ENCODE results near the gene MYO9A.
"Not testable (repeated sequence)": the region's sequence is repeated elsewhere in the genome, so short reads cannot be mapped to it uniquely, and the experiment has no call there.

MYO9A gene

DNA sequence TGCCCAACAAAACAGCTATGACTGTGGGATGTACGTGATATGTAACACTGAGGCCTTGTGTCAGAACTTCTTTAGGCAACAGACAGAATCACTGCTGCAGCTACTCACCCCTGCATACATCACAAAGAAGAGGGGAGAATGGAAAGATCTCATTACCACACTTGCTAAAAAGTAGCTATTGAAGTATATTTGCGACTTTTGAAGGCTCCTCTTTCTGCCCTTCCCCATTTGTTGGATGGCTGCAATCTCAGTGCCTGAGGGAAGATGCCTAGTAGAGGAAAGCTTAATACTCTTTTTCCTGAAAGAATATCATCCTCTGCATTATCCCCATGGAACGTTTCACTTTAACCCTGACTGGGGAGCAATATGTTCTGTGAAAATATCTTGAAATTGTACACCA is 22.1 kb upstream of the MYO9A start:
- DNase-seq (ENCODE audit: low read depth in 3 of 3), result no peak

DNA sequence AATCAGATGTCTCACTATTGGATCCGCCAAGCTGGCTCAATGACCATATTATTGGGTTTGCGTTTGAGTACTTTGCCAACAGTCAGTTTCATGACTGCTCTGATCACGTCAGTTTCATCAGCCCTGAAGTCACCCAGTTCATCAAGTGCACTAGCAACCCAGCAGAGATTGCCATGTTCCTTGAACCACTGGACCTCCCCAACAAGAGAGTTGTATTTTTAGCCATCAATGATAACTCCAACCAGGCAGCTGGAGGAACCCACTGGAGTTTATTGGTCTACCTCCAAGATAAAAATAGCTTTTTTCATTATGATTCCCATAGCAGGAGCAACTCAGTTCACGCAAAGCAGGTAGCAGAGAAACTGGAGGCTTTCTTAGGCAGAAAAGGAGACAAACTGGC is 21.7 kb upstream of the MYO9A start:
- DNase-seq (ENCODE audit: low read depth in 3 of 3), result no peak

DNA sequence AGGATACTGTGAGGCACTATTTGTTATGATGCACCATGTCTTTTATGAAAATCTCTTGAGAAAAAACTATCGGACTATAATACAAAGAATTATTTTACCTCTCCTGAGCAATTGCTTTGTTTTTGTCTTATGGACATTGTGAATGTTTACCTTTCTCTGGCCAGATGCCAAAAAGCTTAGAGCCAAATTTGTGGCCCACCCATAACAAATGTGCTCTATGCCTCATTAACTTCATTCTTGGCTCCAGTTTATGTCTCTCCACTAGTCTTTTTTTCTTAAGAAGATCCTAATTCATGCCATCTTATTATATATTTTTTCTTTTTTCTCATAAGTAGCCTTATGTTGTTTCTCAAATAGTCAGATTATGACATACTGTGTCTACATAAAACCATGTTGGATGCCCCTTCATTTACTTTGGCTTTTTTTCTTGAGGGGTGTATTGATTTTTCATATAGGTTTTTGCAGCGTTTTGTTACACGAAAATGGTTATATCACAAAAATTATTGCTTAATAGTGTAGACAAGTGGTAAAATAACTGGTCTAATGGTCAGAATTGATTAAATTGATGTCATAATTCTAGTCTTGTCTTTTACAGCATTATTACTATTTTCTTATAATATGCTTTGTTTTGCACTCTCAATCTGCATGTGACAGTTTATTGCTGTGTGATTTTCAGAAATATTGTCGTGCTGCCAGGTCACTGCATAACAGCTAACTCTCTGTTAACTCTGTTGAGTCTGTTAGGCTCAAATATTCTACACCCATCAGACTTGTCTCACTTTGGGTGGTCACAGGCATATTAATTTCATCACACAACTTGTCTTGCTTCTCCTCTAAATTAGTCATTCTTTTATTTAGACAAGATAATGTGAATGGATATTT is 18.5 kb upstream of the MYO9A start:
- no peak for DNase-seq (ENCODE audit: low read depth in 3 of 3)

DNA sequence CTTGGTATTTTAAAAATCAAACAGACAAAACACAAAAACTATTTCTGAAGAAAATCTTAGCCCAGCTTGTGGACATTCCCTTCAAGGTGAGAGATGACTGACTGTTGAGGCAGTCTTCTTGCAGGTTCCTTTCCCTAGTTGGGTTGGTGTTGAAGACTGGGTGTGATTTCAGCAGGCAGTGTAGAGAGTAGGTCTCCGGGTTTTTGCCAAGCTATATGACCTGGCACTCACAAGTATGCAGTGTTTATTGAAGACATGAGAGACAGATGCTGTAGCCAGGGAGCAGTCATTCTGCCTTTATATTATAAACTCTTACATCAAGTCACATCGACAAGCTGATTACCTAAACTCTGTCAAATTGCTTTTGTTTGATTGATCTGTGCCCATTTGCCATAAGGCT is 17.8 kb upstream of the MYO9A start:
- DNase-seq (ENCODE audit: low read depth in 3 of 3), result no peak

DNA sequence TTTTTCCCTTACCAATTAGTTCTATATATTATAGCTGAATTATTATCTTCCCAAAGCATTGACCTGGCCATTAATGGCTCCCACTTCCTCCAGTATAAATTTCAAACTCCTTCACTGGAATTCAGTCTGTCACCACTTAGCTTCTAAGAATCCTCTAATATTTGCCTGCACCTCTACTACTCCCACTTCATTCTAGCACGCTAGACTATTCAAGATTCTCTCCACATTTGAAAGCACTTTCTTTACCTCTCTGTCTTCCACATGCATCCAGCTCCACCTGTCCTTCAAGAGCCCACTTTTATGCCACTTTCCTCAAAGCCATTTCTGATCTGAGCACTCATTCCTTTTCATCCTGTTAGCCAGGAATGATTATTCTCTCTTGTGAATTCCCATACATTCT is 15.3 kb upstream of the MYO9A start:
- no peak for DNase-seq (ENCODE audit: low read depth in 3 of 3)

DNA sequence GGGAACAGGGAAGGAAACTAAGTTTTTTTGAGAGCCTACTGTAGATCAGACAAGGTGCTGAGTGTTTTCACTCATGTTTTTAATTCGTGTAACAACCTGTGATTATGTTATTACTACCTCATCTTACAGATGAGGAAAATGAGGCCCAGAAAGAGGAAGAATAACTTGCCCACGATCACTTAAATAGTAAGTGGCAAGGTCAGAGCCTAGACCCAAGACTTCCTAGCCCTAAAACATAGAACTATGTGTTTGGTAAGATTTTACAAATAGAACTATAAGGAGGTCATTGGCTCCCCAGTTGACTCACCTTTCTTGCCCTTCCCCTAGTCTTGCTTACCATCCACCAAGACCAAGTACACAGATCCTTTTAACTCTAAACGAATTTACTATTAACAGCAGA is 14.0 kb upstream of the MYO9A start:
- DNase-seq (ENCODE audit: low read depth in 3 of 3), result no peak

DNA sequence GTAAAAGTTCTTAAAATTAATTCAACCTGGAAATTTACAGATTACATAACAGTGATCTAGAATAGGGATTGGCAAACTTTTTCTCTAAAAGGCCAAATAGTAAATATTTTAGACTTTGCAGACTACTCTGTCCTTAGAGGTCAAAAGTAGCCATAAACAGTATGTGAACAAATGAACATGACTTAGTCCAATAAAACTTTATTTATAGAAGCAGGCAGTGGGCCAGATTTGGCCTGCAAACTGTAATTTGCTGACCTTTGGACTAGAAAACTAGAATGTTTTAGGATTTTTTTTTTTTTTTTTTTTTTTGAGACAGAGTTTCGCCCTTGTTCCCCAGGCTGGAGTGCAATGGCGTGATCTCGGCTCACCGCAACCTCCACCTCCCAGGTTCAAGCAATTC is 12.3 kb upstream of the MYO9A start:
- DNase-seq (ENCODE audit: low read depth in 3 of 3), result no peak

GRCh38 chr15:72128359-72128758 is 10.4 kb upstream of the MYO9A start:
- no peak for DNase-seq (ENCODE audit: low read depth in 3 of 3)

- no peak for DNase-seq (ENCODE audit: low read depth in 3 of 3)
Measured at GRCh38 chr15:72127724-72128322, 9.9 kb upstream of the MYO9A start.

DNA sequence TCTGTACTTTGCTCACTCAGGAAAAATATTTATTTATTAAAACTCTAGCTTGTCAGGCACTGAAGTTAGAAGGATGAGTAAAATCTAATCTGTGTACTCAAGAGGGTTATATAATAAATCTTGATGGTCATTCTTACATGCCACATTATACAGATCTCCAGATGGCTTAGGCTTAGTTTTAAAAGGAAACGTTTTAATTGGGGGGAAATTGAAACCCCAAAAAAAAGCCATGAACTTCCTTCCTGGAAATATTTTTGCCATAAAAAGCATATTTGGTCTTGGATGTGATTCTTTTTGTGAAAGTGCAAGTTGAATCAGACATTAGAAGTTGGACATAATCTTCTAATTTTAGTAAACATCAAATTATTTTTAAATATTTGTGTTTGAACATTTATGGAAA is 6.3 kb upstream of the MYO9A start:
- no peak for DNase-seq (ENCODE audit: low read depth in 3 of 3)

DNA sequence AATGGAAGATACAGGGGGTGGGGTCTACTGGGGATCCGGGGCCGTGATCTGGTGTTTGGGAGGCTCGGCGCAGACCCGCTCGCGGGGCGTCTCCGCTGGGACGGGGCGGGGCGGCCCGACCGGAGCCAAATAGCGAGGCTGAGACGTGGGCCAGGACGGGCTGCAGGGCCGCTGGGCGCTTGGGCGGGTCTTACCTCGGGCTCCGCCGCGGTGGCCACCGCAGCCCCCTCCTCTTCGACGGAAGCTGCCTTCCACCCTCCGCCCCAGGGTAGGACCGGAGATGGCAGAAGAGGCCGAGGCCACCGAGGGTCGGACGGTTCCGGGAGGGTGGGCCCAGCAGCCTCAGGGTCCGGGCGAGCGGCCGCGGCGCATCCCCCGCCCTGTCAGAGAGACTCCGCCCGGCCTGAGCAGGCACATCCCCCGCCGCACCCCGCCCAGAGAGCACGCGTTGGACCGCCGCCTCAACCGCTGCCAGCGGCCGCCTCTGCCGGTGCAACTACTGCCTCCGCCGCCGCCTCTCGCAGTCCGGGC is 399 bp downstream of the MYO9A start:
- DNase-seq (ENCODE audit: low read depth in 3 of 3), result peak; percentile 31 to 50 (median 34)

DNA sequence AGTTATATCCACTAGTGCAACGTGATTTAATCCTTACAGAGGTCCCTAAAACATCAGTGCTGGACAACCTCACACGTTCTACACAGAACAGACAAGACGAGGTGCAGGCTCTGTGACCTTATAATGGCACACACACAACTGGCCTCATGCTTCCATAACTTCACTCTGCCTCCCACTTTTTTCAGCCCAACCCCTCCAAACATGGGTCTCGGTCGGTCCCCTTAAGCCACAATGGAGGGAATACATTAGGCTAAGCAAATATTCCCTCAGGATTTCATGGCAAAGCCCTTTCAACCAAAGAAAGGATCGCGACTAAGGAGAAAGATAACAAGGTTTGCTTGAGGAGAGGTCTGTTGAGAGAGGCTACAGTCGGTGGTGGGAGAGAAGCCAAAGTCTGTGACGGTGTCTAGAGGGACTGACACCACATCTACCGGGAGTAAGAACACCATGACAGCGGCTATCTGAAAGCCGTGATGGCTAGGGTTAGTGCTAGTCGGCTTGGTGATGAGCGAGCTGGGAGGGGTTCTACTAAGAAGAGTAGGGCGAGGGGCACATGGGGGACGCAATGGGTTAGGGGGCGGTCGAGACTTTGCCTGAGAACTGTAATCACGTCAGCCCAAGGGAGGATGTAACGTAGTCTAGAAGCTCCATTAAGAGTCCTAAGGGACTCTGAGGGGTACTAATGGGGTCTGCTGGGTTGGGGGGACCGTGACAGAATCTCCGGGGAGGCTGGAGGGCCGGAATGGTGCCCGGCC is 1.0 kb downstream of the MYO9A start:
- DNase-seq (ENCODE audit: low read depth in 3 of 3), result peak in 2 of 3 experiments; percentile 2 to 4

DNA sequence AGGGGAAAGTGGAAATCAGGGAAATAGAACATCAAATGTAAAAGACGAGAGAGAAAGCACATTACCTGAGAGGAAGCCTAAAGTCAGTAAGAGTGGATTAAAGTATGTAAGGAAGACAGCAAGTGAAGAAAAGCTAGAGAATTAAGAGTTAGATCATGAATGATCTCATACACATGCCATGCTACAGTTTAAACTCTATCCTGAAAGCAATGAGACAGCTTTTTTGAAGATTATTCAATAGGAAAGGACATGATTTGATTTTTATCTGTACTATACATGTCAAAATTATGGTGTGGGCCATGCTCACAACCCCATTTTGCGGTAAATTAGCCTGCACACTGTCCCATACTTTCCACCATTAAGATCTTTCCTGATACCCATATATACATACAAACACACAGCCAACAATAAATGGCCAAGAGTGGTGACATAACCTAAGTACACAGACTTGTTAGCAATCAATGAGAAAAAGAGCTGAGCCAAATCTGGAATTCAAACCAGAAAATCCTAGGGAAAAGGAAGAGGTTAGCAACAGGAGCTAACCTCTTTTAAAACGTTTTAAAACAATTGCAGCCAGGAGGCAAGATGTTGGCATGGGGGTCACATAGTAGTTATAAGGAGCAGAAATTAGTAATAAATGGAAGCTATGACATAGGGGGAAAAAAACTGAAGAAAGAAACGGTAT is 4.5 kb downstream of the MYO9A start:
- DNase-seq (ENCODE audit: low read depth in 3 of 3), result no peak

GRCh38 chr15:72112805-72113204 is 5.1 kb downstream of the MYO9A start:
- DNase-seq (ENCODE audit: low read depth in 3 of 3), result no peak

DNA sequence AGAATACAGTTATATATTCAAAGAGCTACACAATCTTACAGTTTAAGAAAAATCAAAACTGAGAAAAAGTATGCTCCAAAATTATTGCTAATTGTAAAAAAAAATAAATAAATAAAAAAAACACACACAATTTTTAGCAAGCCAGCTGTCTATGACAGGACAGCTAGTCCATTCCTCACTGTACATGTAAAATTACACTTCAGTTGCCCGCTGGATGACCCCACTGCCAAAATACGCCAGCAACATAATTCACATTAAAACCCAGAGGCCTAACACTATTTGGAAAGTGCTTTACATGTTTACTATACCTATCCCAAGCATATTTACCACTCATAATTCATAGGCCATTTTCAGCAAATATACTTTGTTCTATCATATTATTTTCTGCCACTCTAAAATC is 5.8 kb downstream of the MYO9A start:
- no peak for DNase-seq (ENCODE audit: low read depth in 3 of 3)

DNA sequence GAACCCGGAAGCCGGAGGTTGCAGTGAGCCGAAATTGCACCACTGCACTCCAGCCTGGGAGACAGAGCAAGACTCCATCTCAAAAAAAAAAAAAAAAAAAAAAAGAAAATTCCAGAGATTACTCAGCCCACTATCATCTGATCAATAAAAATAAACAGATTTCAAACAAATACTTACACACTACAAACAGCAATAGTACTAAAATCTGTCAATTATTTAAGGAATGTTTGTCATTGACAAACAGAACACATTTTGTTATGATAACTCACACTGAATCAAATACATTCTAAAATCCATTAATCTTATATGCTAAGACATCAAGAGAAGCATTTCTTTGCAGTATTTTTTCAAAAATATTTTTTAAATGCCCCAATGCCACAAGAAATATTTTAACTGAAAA is 7.6 kb downstream of the MYO9A start:
- no peak for DNase-seq (ENCODE audit: low read depth in 3 of 3)

- DNase-seq (ENCODE audit: low read depth in 3 of 3), result no peak
Measured at GRCh38 chr15:72106068-72106467, 11.9 kb downstream of the MYO9A start.

DNA sequence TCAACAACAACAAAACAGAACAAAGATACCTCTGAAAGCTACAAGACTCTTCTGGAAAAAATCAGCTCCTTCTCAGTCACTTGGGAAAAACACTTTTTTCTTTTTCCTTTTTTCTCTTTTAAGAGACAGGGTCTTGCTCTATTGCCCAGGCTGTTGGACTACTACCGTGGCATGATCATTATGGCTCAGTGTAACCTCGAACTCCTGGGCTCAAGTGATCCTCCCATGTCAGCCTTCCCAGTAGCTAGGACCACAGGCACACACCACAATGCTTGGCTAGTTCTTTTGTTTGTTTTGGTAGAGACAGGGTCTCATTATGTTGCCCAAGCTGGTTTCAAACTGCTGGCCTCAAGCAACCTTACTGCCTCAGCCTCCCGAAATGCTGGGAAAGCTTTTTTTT is 12.8 kb downstream of the MYO9A start:
- DNase-seq (ENCODE audit: low read depth in 3 of 3), result no peak

DNA sequence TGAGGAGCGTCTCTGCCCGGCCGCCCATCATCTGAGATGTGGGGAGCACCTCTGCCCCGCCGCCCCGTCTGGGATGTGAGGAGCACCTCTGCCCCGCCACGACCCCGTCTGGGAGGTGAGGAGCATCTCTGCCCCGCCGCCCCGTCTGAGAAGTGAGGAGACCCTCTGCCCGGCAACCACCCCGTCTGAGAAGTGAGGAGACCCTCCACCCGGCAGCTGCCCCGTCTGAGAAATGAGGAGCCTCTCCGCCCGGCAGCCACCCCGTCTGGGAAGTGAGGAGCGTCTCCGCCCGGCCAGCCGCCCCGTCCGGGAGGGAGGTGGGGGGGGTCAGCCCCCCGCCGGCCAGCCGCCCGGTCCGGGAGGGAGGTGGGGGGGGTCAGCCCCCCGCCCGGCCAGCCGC is 17.4 kb downstream of the MYO9A start:
- DNase-seq (ENCODE audit: low read depth in 3 of 3), result not testable (repeated sequence)

DNA sequence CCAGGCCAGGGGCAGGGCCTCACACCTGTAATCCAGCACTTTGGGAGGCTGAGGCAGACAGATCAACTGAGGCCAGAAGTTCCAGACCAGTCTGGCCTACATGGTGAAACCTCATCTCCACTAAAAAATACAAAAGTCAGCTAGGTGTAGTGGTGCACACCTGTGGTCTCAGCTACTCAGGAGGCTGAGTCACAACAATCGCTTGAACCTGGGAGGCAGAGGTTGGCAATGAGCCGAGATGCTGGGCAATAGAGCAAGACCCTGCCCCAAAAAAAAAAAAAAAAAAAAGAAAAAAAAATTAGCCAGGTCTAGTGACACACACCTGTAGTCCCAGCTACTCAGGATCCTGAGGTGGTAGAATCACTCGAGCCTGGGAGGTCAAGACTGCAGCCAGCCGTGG is 18.8 kb downstream of the MYO9A start:
- no peak for DNase-seq (ENCODE audit: low read depth in 3 of 3)

DNA sequence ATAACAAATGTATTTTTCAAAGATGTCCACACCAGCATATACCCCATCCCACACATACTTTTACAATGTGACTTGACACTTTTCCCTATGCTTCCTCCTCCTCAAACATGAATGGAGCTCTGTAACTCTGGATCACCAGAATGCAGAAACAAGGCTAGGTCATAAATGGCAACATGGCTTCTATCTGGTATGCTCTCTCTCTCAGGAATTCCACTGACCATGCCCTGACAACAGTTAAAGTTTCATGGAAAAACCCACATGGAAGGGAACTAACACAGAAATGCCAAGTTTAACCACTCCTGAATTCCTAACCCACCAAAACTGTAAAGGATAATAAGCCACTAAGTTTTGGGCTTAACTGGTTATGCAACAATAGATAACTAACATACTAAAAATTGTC is 19.9 kb downstream of the MYO9A start:
- DNase-seq (ENCODE audit: low read depth in 3 of 3), result no peak

GRCh38 chr15:72096796-72097195 is 21.2 kb downstream of the MYO9A start:
- DNase-seq (ENCODE audit: low read depth in 3 of 3), result no peak
